Astrocyte of the hippocampus (primary cell): ENCODE data around the gene CST7.
"Not testable (repeated sequence)": the region's sequence is repeated elsewhere in the genome, so short reads cannot be mapped to it uniquely, and the experiment has no call there.

Experiments
- DNase-seq: peaks from one replicate; pipeline ENCODE4 v3.0.0; 2011; ENCODE audit warnings: low read depth, low spot score

The CST7 gene

GRCh38 chr20:24948939-24949679 is at the start of gene CST7:
Gene CST7 (plus strand): TSS chr20:24949269. CDS start chr20:24949506, 237 bp downstream.
- no peak for DNase-seq

- DNase-seq = no peak
Measured at GRCh38 chr20:24906806-24907205, 42.3 kb upstream of the CST7 start.

GRCh38 chr20:24908642-24909041 is 40.4 kb upstream of the CST7 start:
- no peak for DNase-seq

- DNase-seq = no peak
Measured at GRCh38 chr20:24909086-24909780, 39.8 kb upstream of the CST7 start.

- no peak for DNase-seq
Measured at GRCh38 chr20:24909861-24910260, 39.2 kb upstream of the CST7 start.

GRCh38 chr20:24910461-24910860 is 38.6 kb upstream of the CST7 start:
- no peak for DNase-seq

- DNase-seq = no peak
Measured at GRCh38 chr20:24911461-24911860, 37.6 kb upstream of the CST7 start.

GRCh38 chr20:24912397-24913075 is 36.5 kb upstream of the CST7 start:
- no peak for DNase-seq

- DNase-seq = no peak
Measured at GRCh38 chr20:24913076-24913628, 35.9 kb upstream of the CST7 start.

- DNase-seq = no peak
Measured at GRCh38 chr20:24914388-24915241, 34.5 kb upstream of the CST7 start.

GRCh38 chr20:24915440-24915839 is 33.6 kb upstream of the CST7 start:
- DNase-seq = no peak

GRCh38 chr20:24915892-24916291 is 33.2 kb upstream of the CST7 start:
- no peak for DNase-seq

GRCh38 chr20:24916412-24916811 is 32.7 kb upstream of the CST7 start:
- DNase-seq = no peak

GRCh38 chr20:24917056-24917455 is 32.0 kb upstream of the CST7 start:
- DNase-seq = no peak

- DNase-seq = peak; percentile 90
Measured at GRCh38 chr20:24917797-24918578, 31.1 kb upstream of the CST7 start.

- no peak for DNase-seq
Measured at GRCh38 chr20:24918579-24919566, 30.2 kb upstream of the CST7 start.

- not testable (repeated sequence) for DNase-seq
Measured at GRCh38 chr20:24919665-24920064, 29.4 kb upstream of the CST7 start.

GRCh38 chr20:24920706-24921105 is 28.4 kb upstream of the CST7 start:
- DNase-seq = not testable (repeated sequence)

- not testable (repeated sequence) for DNase-seq
Measured at GRCh38 chr20:24929259-24929658, 19.8 kb upstream of the CST7 start.
